Left ventricle myocardium superior (tissue), 1 donor: Measurements from ENCODE around the gene OTUD3. TPM values are rescaled to one million over a fixed set of nuclear protein-coding genes. Genes with fewer than 3 reads are reported as not detected.
"Not testable (repeated sequence)": the region's sequence is repeated elsewhere in the genome, so short reads cannot be mapped to it uniquely, and the experiment has no call there.

Source experiments
- ATAC-seq: fragments of 200-7000 bp; cut with Tn5 transposase; one replicate; pipeline ENCODE4 v1.9.1; 2020; ENCODE audit warnings: mild to moderate bottlenecking, moderate library complexity
- DNase-seq: peaks from one replicate; pipeline ENCODE4 v3.0.0-alpha.2; 2020
- intact Hi-C: fragments of 100-400 bp; cut with micrococcal nuclease; formaldehyde crosslinking; loops from one replicate; pipeline ENCODE4 v1.11.0; 2022
- total RNA-seq: library from RNA; stranded (reverse); fragmentation: NEBNext Ultra II Directional; extraction: Animal tissue kit (Norgen Biotek cat#: 25700); gene quantifications from one replicate; pipeline ENCODE4 v1.2.1, GENCODE V29; 2021
- donor health status: DM: no; HTN: yes; CAD: no; lungs with severe emphysema.

OTUD3 gene
- total RNA-seq, 1 donor from 2014 or later = 3.7 TPM

- ATAC-seq (no peak), DNase-seq (no peak)
- intact Hi-C loops = no loop called here
Measured at GRCh38 chr1:19864570-19865160, 17.5 kb upstream of the OTUD3 start.

- intact Hi-C loops = no loop called here
- DNase-seq (no peak), ATAC-seq (no peak)
Measured at GRCh38 chr1:19866029-19866428, 16.2 kb upstream of the OTUD3 start.

- no peak for DNase-seq
- no peak for ATAC-seq
- intact Hi-C loops = no loop called here
Measured at GRCh38 chr1:19866758-19867157, 15.4 kb upstream of the OTUD3 start.

GRCh38 chr1:19868575-19868974, 13.6 kb upstream of the OTUD3 start:
- intact Hi-C loops, DNase-seq, ATAC-seq: not testable (repeated sequence)

- intact Hi-C loops, DNase-seq, ATAC-seq: not testable (repeated sequence)
Measured at GRCh38 chr1:19869453-19869852, 12.7 kb upstream of the OTUD3 start.

- no peak for ATAC-seq
- intact Hi-C loops = no loop called here
- no peak for DNase-seq
Measured at GRCh38 chr1:19869929-19870328, 12.3 kb upstream of the OTUD3 start.

- intact Hi-C loops = no loop called here
- no peak for DNase-seq
- ATAC-seq = no peak
Measured at GRCh38 chr1:19872190-19872589, 10.0 kb upstream of the OTUD3 start.

GRCh38 chr1:19877181-19877750, 4.9 kb upstream of the OTUD3 start:
- intact Hi-C loops = no loop called here
- no peak for DNase-seq

GRCh38 chr1:19877821-19878636, 4.2 kb upstream of the OTUD3 start:
- ATAC-seq (no peak), DNase-seq (no peak)
- intact Hi-C loops = no loop called here

More at GRCh38 chr1:19877181-19877750, 4.9 kb upstream of the OTUD3 start:
- ATAC-seq = no peak

- ATAC-seq = no peak
- no peak for DNase-seq
- intact Hi-C loops = no loop called here
Measured at GRCh38 chr1:19878637-19878985, 3.6 kb upstream of the OTUD3 start.

GRCh38 chr1:19879227-19879626, 3.0 kb upstream of the OTUD3 start:
- intact Hi-C loops = no loop called here
- ATAC-seq = no peak

GRCh38 chr1:19879661-19880060, 2.5 kb upstream of the OTUD3 start:
- no peak for ATAC-seq
- intact Hi-C loops = no loop called here
- no peak for DNase-seq

More at GRCh38 chr1:19879227-19879626, 3.0 kb upstream of the OTUD3 start:
- no peak for DNase-seq

- ATAC-seq, intact Hi-C loops, DNase-seq: not testable (repeated sequence)
Measured at GRCh38 chr1:19880841-19881240, 1.4 kb upstream of the OTUD3 start.

GRCh38 chr1:19884312-19884711, 2.1 kb downstream of the OTUD3 start:
- intact Hi-C loops = no loop called here

GRCh38 chr1:19885821-19886220, 3.6 kb downstream of the OTUD3 start:
- no peak for ATAC-seq
- DNase-seq = no peak
- intact Hi-C loops = no loop called here

More at GRCh38 chr1:19884312-19884711, 2.1 kb downstream of the OTUD3 start:
- DNase-seq = no peak
- no peak for ATAC-seq

GRCh38 chr1:19888112-19888511, 5.9 kb downstream of the OTUD3 start:
- intact Hi-C loops = no loop called here
- ATAC-seq (no peak), DNase-seq (no peak)

GRCh38 chr1:19889656-19890055, 7.5 kb downstream of the OTUD3 start:
- intact Hi-C loops = no loop called here
- ATAC-seq (no peak), DNase-seq (no peak)

GRCh38 chr1:19892129-19892528, 9.9 kb downstream of the OTUD3 start:
- intact Hi-C loops = no loop called here
- DNase-seq (no peak), ATAC-seq (no peak)

GRCh38 chr1:19892628-19893168, 10.5 kb downstream of the OTUD3 start:
- DNase-seq = no peak
- intact Hi-C loops = no loop called here
- no peak for ATAC-seq

GRCh38 chr1:19893687-19894086, 11.5 kb downstream of the OTUD3 start:
- DNase-seq (no peak), ATAC-seq (no peak)
- intact Hi-C loops = no loop called here
